OCI-LY1 (cell line): Measurements from ENCODE around the gene FIGLA.

ENCODE experiments used
- H2AFZ ChIP-seq: fragments of 200-600 bp; sonication (generic), shearing (Covaris generic); 2 replicates; pipeline ENCODE4 v1.6.0; 2014; ENCODE audit warnings: antibody characterized with exemption, mild to moderate bottlenecking, low read length
- H3F3A ChIP-seq: fragments of 200-600 bp; sonication (generic), shearing (Covaris generic); 2 replicates; pipeline ENCODE4 v1.6.0; 2014; ENCODE audit warnings: mild to moderate bottlenecking, antibody characterized with exemption, low read length, moderate library complexity; ENCODE audit not compliant: insufficient read depth
- H3K27ac ChIP-seq: fragments of 200-600 bp; sonication (generic); 2 replicates; pipeline ENCODE4 v1.5.1; 2014; ENCODE audit warnings: low read length, mixed run types, mild to moderate bottlenecking, low read depth; ENCODE audit not compliant: poor library complexity, severe bottlenecking
- H3K27me3 ChIP-seq: fragments of 200-600 bp; sonication (generic); 2 replicates; pipeline ENCODE4 v1.6.0; 2014; ENCODE audit warnings: antibody characterized with exemption, mild to moderate bottlenecking, low read length, moderate library complexity; ENCODE audit not compliant: insufficient read depth
- H3K36me3 ChIP-seq: fragments of 200-600 bp; sonication (generic); 2 replicates; pipeline ENCODE4 v1.6.1; 2014; ENCODE audit warnings: mild to moderate bottlenecking, antibody characterized with exemption, low read length, moderate library complexity, mixed read lengths; ENCODE audit not compliant: insufficient read depth
- H3K4me1 ChIP-seq: fragments of 200-600 bp; sonication (generic); 2 replicates; pipeline ENCODE4 v1.5.1; 2014; ENCODE audit warnings: mild to moderate bottlenecking, low read length, moderate library complexity; ENCODE audit not compliant: insufficient read depth, severe bottlenecking
- H3K4me2 ChIP-seq: fragments of 200-600 bp; sonication (generic), shearing (Covaris generic); 2 replicates; pipeline ENCODE4 v1.6.1; 2014; ENCODE audit warnings: low read length
- H3K4me3 ChIP-seq: fragments of 200-600 bp; sonication (generic); 2 replicates; pipeline ENCODE4 v1.5.1; 2014; ENCODE audit warnings: low read length, low read depth, mild to moderate bottlenecking, mixed read lengths; ENCODE audit not compliant: poor library complexity, severe bottlenecking
- H3K79me2 ChIP-seq: fragments of 200-600 bp; shearing (Covaris generic); 2 replicates; pipeline ENCODE4 v1.6.1; 2016; ENCODE audit warnings: mixed run types, low read length, mixed read lengths; ENCODE audit not compliant: insufficient read depth
- H3K9ac ChIP-seq: fragments of 200-600 bp; sonication (generic), shearing (Covaris generic); 2 replicates; pipeline ENCODE4 v1.6.1; 2014; ENCODE audit warnings: mild to moderate bottlenecking, low read length, mixed read lengths
- H3K9me2 ChIP-seq: fragments of 200-600 bp; sonication (generic), shearing (Covaris generic); 2 replicates; pipeline ENCODE4 v1.6.1; 2014; ENCODE audit warnings: low read depth, mild to moderate bottlenecking, low read length, mixed read lengths
- H3K9me3 ChIP-seq: fragments of 200-600 bp; shearing (Covaris generic); 2 replicates; pipeline ENCODE4 v1.6.1; 2014; ENCODE audit warnings: low read length, mixed read lengths
- H4K20me1 ChIP-seq: fragments of 200-600 bp; sonication (generic), shearing (Covaris generic); 2 replicates; pipeline ENCODE4 v1.6.0; 2016; ENCODE audit warnings: mild to moderate bottlenecking, low read length; ENCODE audit not compliant: insufficient read depth
- EZH2 ChIP-seq: fragments of 200-600 bp; sonication (generic), shearing (Covaris generic); IDR thresholded peaks from 2 replicates; pipeline ENCODE4 v1.8.0; 2017; ENCODE audit warnings: borderline replicate concordance, mixed run types, mild to moderate bottlenecking, antibody characterized with exemption, low read length, moderate library complexity, mixed read lengths
- TF ChIP-seq, protein P1 (sequence below): fragments of 200-600 bp; sonication (generic), shearing (Covaris generic); IDR thresholded peaks from 2 replicates; pipeline ENCODE4 v1.5.1; 2017; ENCODE audit warnings: mild to moderate bottlenecking, antibody characterized with exemption, low read length, moderate library complexity, mixed read lengths

The FIGLA gene

DNA sequence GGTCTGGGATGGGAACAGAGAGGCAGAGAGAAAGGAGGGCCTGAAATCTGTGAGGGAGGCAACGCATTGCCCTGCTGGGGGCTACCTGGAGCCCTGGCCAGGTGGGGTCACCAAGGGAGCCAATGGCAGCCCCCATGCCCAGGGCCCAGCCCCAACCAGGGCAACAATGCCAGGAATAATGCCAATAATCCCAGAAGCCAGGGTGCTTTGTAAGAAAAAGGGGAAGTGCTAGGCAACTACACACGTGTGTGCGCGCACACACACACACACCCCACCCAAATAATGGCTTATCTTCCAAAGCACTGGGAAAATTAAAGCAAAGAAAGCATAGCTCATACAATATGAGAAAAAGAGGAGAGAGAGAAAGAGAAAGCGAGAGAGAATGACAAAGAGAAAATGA is 36.9 kb upstream of the FIGLA start:
- Histone ChIP-seq H3K27me3 (no peaks in the 10 kb centered on the region), H3K27ac (no peak overlapping the region), H3K4me1 (no peaks in the 10 kb centered on the region), H3K9me2 (no peaks in the 10 kb centered on the region), H3K79me2 (no peaks in the 10 kb centered on the region), H3K36me3 (no peaks in the 10 kb centered on the region), H3K4me3 (no peak overlapping the region), H2AFZ (no peak overlapping the region), H4K20me1 (no peaks in the 10 kb centered on the region), H3K9ac (no peak overlapping the region), H3K9me3 (no peaks in the 10 kb centered on the region), H3K4me2 (no peak overlapping the region), H3F3A (no peaks in the 10 kb centered on the region)
- TF ChIP-seq EZH2, result no peak
- TF ChIP-seq, protein P1, sequence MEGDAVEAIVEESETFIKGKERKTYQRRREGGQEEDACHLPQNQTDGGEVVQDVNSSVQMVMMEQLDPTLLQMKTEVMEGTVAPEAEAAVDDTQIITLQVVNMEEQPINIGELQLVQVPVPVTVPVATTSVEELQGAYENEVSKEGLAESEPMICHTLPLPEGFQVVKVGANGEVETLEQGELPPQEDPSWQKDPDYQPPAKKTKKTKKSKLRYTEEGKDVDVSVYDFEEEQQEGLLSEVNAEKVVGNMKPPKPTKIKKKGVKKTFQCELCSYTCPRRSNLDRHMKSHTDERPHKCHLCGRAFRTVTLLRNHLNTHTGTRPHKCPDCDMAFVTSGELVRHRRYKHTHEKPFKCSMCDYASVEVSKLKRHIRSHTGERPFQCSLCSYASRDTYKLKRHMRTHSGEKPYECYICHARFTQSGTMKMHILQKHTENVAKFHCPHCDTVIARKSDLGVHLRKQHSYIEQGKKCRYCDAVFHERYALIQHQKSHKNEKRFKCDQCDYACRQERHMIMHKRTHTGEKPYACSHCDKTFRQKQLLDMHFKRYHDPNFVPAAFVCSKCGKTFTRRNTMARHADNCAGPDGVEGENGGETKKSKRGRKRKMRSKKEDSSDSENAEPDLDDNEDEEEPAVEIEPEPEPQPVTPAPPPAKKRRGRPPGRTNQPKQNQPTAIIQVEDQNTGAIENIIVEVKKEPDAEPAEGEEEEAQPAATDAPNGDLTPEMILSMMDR, result no peak

DNA sequence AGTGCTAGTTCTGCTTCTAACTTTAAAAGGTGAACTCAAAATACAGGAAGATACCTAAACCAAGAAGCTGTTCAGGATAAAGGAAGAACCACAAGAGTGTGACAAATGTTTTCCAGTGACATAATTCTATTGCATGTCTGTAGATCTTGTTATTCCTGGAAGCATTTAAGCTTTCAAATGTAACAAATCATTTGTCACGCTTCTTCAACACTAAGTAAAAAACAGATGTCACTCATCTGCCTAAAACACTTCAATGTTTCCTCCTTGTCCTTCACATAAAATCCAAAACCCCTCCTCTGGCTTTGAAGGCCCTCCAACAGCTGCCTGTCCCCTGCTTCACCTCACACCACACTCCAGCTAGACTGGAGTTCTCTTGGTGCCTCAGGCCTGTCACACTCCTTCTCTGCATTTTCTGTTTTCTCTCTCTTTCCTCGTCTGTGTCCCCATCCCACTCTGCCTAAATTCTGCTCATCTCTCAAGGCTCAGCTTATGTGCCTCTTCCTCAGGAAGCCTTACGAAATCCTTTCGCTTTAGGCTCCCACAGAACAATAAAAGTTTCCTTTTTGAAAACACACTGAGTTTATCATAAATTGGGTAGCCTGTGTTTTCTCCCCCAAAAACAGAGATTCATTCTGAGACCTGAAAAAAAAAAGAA is 36.4 kb upstream of the FIGLA start:
- H3K4me2 ChIP-seq, result no peak overlapping the region
- H3K4me1 ChIP-seq, result no peaks in the 10 kb centered on the region
- no peaks in the 10 kb centered on the region for H3K79me2 ChIP-seq
- no peak overlapping the region for H3K27ac ChIP-seq
- no peak overlapping the region for H3K9ac ChIP-seq
- H3K36me3 ChIP-seq, result no peaks in the 10 kb centered on the region
- H3F3A ChIP-seq, result no peaks in the 10 kb centered on the region
- no peaks in the 10 kb centered on the region for H3K9me3 ChIP-seq
- H3K27me3 ChIP-seq, result no peaks in the 10 kb centered on the region
- H3K4me3 ChIP-seq, result no peak overlapping the region
- H4K20me1 ChIP-seq, result no peaks in the 10 kb centered on the region
- no peaks in the 10 kb centered on the region for H3K9me2 ChIP-seq
- no peak for TF ChIP-seq EZH2
- TF ChIP-seq, protein P1, result no peak
- no peak overlapping the region for H2AFZ ChIP-seq

DNA sequence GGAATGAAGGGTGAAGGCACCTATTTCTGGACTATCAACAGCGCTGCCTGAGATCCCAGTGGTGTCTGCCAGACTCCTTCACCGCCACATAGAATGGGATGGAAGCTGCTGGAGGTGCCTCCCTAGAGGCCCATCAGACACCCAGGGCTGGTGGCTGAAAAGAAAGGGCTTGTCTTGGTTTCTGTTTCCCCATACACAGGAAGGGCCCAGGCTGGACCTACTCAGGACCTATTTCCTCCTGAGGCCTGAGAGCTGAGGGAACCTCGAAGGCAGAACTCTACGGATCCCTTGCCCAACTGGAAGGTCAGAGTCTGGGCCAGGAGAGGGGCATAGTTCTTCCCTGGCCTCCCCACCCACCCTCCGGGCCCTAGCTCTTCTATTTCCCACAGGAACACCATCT is 32.8 kb upstream of the FIGLA start:
- Histone ChIP-seq H2AFZ (no peak overlapping the region), H3K4me2 (no peak overlapping the region), H4K20me1 (no peaks in the 10 kb centered on the region), H3K4me1 (no peaks in the 10 kb centered on the region), H3K9me3 (no peaks in the 10 kb centered on the region), H3K9ac (no peak overlapping the region), H3K9me2 (no peaks in the 10 kb centered on the region), H3F3A (no peaks in the 10 kb centered on the region), H3K79me2 (no peaks in the 10 kb centered on the region), H3K4me3 (no peak overlapping the region), H3K27ac (no peak overlapping the region), H3K27me3 (no peaks in the 10 kb centered on the region), H3K36me3 (no peaks in the 10 kb centered on the region)
- TF ChIP-seq, protein P1, result no peak
